GM12878 (cell line): ENCODE measurements around the gene FOXP3. TPM values are rescaled to one million over a fixed set of nuclear protein-coding genes. Genes with fewer than 3 reads are reported as not detected.

ENCODE experiments used
- ATAC-seq: fragments of 200-7000 bp; cut with Tn5 transposase; 3 replicates; pipeline ENCODE4 v1.9.1; 2020; ENCODE audit warnings: mild to moderate bottlenecking, moderate library complexity
- BruUV-seq: library from RNA; stranded (reverse); fragments of 400-500 nt; replicated peaks from 2 replicates; lab custom pipeline; 2021; lab: Mats Ljungman, UMichigan
- CTCF ChIA-PET: fragments of 300-600 bp; sonication (Branson Sonifier 250); formaldehyde crosslinking; extraction: SDS; loops from one replicate; lab custom pipeline; 2021; ENCODE audit warnings: inconsistent platforms; lab: Yijun Ruan, JAX
- POLR2A ChIA-PET: fragments of 350-600 bp; formaldehyde crosslinking; extraction: SDS; loops from one replicate; lab custom pipeline; 2021; ENCODE audit warnings: inconsistent platforms; lab: Charles Lee
- RAD21 ChIA-PET: fragments of 300-600 bp; sonication (Branson Sonifier 250); formaldehyde crosslinking; loops from one replicate; lab custom pipeline; 2023; ENCODE audit warnings: antibody characterized with exemption; ENCODE audit not compliant: unreplicated experiment; lab: Charles Lee
- SMC1A ChIA-PET: fragments of 300-600 bp; sonication (Branson Sonifier 250); formaldehyde crosslinking; loops from one replicate; lab custom pipeline; 2023; ENCODE audit not compliant: unreplicated experiment, uncharacterized antibody; lab: Charles Lee
- DNase-seq: peaks from one replicate; pipeline ENCODE4 v3.0.0-alpha.2; 2011; ENCODE audit warnings: low read depth, low spot score
- FAIRE-seq: peaks from 3 replicates; lab custom pipeline; 2011; peaks lifted over from hg19 to GRCh38; lab: Jason Lieb, UNC
- H2AFZ ChIP-seq: 2 replicates; pipeline ENCODE4 v1.6.0; 2011; ENCODE audit warnings: low read depth, low read length, control low read depth; ENCODE audit not compliant: control insufficient read depth
- H3K27ac ChIP-seq: 2 replicates; pipeline ENCODE4 v1.5.1; 2011; ENCODE audit warnings: control low read depth; ENCODE audit not compliant: control insufficient read depth, insufficient read depth
- H3K27me3 ChIP-seq, 2 experiments: replicated peaks in 1 of 2; 2 replicates each; pipeline versions ENCODE4 v1.6.0 to v1.6.1; 2011; ENCODE audit warnings: low read length in 1 of 2; ENCODE audit not compliant: control insufficient read depth in 2 of 2, insufficient read depth in 2 of 2
- H3K36me3 ChIP-seq, 2 experiments: 2 replicates each; pipeline ENCODE4 v1.5.1; 2011; ENCODE audit warnings: low read length in 1 of 2; ENCODE audit not compliant: control insufficient read depth in 2 of 2, insufficient read depth in 2 of 2
- H3K4me1 ChIP-seq: 2 replicates; pipeline ENCODE4 v1.6.1; 2011; ENCODE audit warnings: mild to moderate bottlenecking, low read length, moderate library complexity, mixed read lengths; ENCODE audit not compliant: control insufficient read depth, insufficient read depth
- H3K4me2 ChIP-seq: 2 replicates; pipeline ENCODE4 v1.6.0; 2011; ENCODE audit warnings: control low read depth; ENCODE audit not compliant: control insufficient read depth, insufficient read depth
- H3K4me3 ChIP-seq: fragments of 200-600 bp; sonication (generic); 2 replicates; pipeline ENCODE4 v1.5.1; 2016
- H3K79me2 ChIP-seq: 2 replicates; pipeline ENCODE4 v1.6.0; 2011; ENCODE audit warnings: low read length; ENCODE audit not compliant: control insufficient read depth, insufficient read depth
- H3K9ac ChIP-seq: 2 replicates; pipeline ENCODE4 v1.8.0; 2011; ENCODE audit warnings: low read length, control low read depth, mixed read lengths; ENCODE audit not compliant: control insufficient read depth, insufficient read depth
- H3K9me3 ChIP-seq: replicated peaks from 3 replicates; pipeline ENCODE4 v1.5.1; 2011; ENCODE audit warnings: mild to moderate bottlenecking, low read length; ENCODE audit not compliant: control insufficient read depth, insufficient read depth
- H4K20me1 ChIP-seq: 2 replicates; pipeline ENCODE4 v1.6.0; 2011; ENCODE audit not compliant: control insufficient read depth, insufficient read depth
- ETV6 ChIP-seq, 2 experiments: fragments of 450-650 bp in 1 of 2; IDR thresholded peaks in 1 of 2; conservative IDR thresholded peaks in 1 of 2; 2 replicates each; pipeline ENCODE4 v1.6.1; 2014; ENCODE audit warnings: antibody characterized with exemption in 1 of 2, borderline replicate concordance in 1 of 2, low read depth in 1 of 2, mild to moderate bottlenecking in 1 of 2, moderate library complexity in 1 of 2
- SMAD1 ChIP-seq: fragments of 450-650 bp; IDR thresholded peaks from 2 replicates; pipeline ENCODE4 v1.6.1; 2018; ENCODE audit warnings: mild to moderate bottlenecking, low read depth; ENCODE audit not compliant: partially characterized antibody
- SREBF1 ChIP-seq: IDR thresholded peaks from 2 replicates; pipeline ENCODE4 v1.6.1; 2012; ENCODE audit warnings: mild to moderate bottlenecking, low read length
- SREBF2 ChIP-seq: IDR thresholded peaks from 2 replicates; pipeline ENCODE4 v1.6.1; 2012; ENCODE audit warnings: mild to moderate bottlenecking, low read length
- WGBS: methylation state at CpG from one replicate; pipeline ENCODE4 v1.1.6; 2016; ENCODE audit warnings: low lambda C conversion rate; ENCODE audit not compliant: insufficient replicate concordance, insufficient coverage; ENCODE audit errors: missing lambda C conversion rate; 5-methylcytosine and 5-hydroxymethylcytosine counted together
- in situ Hi-C: fragments of 300-500 bp; cut with MboI; formaldehyde crosslinking; loops from 9 replicates; pipeline ENCODE4 v1.14.3; 2018; ENCODE audit warnings: mixed read lengths
- intact Hi-C: fragments of 100-400 bp; cut with micrococcal nuclease; formaldehyde crosslinking; loops from one replicate; pipeline ENCODE4 v1.14.2; 2022; ENCODE audit not compliant: unreplicated experiment
- polyA plus RNA-seq, 11 experiments: library from polyadenylated mRNA; depleted of rRNA in 4 of 11; unstranded in 6 of 11; stranded (reverse) in 5 of 11; fragments of >200 nt; fragmentation: Nextera tagmentation in 4 of 11; fragmentation: Illumina TruSeq in 1 of 11; extraction: Ambion mirVana in 4 of 11; extraction: Trizol in 1 of 11; gene quantifications; 1 replicate in 1 of 11; 2 replicates in 10 of 11; pipeline versions ENCODE4 v1.2.1 to v1.2.3, GENCODE V29; 2011 to 2016; ENCODE audit warnings: inconsistent platforms in 2 of 11, missing spikeins in 2 of 11, low read depth in 1 of 11
- total RNA-seq, 4 experiments: library from RNA; depleted of rRNA in 3 of 4; stranded (reverse); fragments of >200 nt in 3 of 4; fragmentation: Illumina TruSeq in 1 of 4; extraction: Trizol in 1 of 4; gene quantifications; 2 replicates each; pipeline versions ENCODE4 v1.2.1 to v1.2.3, GENCODE V29; 2013 to 2021

FOXP3 gene
- total and polyA plus RNA-seq, 10 of the 15 experiments (the other 5 are each of a cell fraction or from before 2014, with no cell fraction given), result 0.02 to 0.21 (median 0.08) TPM; not detected in 3

DNA sequence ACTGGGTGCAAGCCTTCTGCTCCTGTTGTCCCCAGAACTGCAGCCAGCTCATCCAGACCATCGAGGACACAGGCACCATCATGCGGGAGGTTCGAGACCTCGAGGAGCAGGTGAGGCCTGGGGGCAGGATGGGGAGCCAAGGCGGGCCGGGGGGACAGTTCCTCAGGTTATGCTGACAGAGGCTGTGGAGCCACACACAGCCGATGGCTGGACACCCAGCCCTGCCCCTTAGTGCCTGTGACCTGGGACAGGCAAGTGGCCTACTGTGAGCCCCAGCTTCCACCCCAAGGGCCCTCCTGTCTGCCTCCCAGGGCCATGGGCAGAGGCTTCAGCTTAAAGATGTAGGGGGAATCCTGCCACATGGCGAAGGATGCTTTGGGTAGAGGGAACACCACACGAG, 14.9 kb downstream of the FOXP3 start (continued):
- no peak for TF ChIP-seq ETV6 (conservative IDR thresholded peaks at IDR 0.05 in 1 of 2, IDR thresholded peaks at IDR 0.05 in 1 of 2; ENCODE audit: borderline replicate concordance in 1 of 2, low read depth in 1 of 2)
- TF ChIP-seq SMAD1, result no peak
- TF ChIP-seq SREBF1, result no peak

- FAIRE-seq, result no peak
- in situ Hi-C loops, result no loop called here
- no peak overlapping the region for H3K4me3 ChIP-seq
- H3K27ac ChIP-seq, result no peak overlapping the region
- ChIA-PET SMC1A (no interaction called here), POLR2A (no interaction called here), RAD21 (no interaction called here), CTCF (no interaction called here)
- H3K4me1 ChIP-seq, result no peaks in the 10 kb centered on the region
- H4K20me1 ChIP-seq, result no peaks in the 10 kb centered on the region
- BruUV-seq, result no TSS peak
- peaks cover 0 to 2% of the 10 kb centered on the region in 2 experiments; a peak in 1 of 4 replicates for H3K36me3 ChIP-seq
- ATAC-seq, result no peak
- DNase-seq, result no peak
- intact Hi-C loops, result no loop called here
- TF ChIP-seq SREBF2, result no peak
- H3K9me3 ChIP-seq, result no peaks in the 10 kb centered on the region
- H3K9ac ChIP-seq, result no peak overlapping the region
- no peaks in the 10 kb centered on the region for H3K79me2 ChIP-seq
- no peaks in the 10 kb centered on the region for H3K27me3 ChIP-seq
- H2AFZ ChIP-seq, result no peak overlapping the region
- H3K4me2 ChIP-seq, result no peak overlapping the region
- 68% methylated on average over 6 of the region's 6 CpGs for WGBS
Measured at GRCh38 chrX:49249071-49249470, 15.4 kb downstream of the FOXP3 start.
